DOHH2 (cell line): ENCODE data around the gene SLC9A1.

ENCODE experiments used
- EZH2phosphoT487 ChIP-seq: fragments of 200-600 bp; sonication (generic); IDR thresholded peaks from 2 replicates; pipeline ENCODE4 v1.6.1; 2017; ENCODE audit warnings: borderline replicate concordance, mild to moderate bottlenecking, antibody characterized with exemption, low read length, moderate library complexity, mixed read lengths
- TF ChIP-seq, protein P1 (sequence below): fragments of 200-600 bp; sonication (generic); IDR thresholded peaks from one replicate; pipeline ENCODE4 v1.5.1; 2014; ENCODE audit warnings: antibody characterized with exemption, mild to moderate bottlenecking, low read depth, low read length; ENCODE audit not compliant: poor library complexity, severe bottlenecking

DNA sequence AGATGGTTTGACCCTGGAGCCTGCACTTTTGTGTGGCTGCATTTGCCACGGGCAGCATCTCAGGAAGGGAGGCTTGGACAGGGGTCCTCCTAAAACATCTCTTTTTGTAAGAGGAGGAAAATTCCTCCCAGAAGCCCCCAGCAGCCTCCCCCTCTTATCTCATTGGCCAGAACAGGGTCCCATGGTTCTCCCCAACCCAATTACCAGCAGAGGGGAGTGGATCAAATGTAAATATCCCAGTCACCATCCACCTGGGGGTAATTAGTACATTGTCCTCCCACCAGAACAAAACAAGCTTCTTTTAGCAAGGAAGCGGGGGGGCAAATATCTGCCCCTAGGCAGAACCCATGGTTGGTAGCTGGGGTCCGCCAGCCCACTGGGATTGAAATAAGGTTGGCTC, 97.5 kb downstream of the SLC9A1 start:
- TF ChIP-seq, protein P1, sequence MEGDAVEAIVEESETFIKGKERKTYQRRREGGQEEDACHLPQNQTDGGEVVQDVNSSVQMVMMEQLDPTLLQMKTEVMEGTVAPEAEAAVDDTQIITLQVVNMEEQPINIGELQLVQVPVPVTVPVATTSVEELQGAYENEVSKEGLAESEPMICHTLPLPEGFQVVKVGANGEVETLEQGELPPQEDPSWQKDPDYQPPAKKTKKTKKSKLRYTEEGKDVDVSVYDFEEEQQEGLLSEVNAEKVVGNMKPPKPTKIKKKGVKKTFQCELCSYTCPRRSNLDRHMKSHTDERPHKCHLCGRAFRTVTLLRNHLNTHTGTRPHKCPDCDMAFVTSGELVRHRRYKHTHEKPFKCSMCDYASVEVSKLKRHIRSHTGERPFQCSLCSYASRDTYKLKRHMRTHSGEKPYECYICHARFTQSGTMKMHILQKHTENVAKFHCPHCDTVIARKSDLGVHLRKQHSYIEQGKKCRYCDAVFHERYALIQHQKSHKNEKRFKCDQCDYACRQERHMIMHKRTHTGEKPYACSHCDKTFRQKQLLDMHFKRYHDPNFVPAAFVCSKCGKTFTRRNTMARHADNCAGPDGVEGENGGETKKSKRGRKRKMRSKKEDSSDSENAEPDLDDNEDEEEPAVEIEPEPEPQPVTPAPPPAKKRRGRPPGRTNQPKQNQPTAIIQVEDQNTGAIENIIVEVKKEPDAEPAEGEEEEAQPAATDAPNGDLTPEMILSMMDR: no peak
- no peak for TF ChIP-seq EZH2phosphoT487
